ENCODE data around the gene REXO5.

DNA sequence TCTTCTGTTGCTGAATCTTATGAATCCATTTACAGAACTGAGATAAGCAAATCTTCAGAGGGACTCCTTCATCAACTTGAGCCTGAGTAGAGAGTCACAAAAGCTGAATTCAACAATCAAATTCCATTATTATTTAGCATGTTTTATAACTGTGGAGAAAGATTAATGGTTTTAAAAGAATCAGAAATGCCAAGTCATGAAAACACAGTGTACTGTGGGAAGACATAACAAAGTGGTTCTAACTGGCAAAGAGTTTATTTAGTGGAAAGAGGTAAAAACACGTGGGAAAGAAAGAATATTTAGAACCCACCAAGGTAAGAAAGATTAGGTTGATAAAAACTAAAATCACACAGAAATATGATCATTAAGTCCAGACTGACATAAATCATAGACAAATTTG lies 5.0 kb upstream of the REXO5 start:
- TF ChIP-seq, protein P1, sequence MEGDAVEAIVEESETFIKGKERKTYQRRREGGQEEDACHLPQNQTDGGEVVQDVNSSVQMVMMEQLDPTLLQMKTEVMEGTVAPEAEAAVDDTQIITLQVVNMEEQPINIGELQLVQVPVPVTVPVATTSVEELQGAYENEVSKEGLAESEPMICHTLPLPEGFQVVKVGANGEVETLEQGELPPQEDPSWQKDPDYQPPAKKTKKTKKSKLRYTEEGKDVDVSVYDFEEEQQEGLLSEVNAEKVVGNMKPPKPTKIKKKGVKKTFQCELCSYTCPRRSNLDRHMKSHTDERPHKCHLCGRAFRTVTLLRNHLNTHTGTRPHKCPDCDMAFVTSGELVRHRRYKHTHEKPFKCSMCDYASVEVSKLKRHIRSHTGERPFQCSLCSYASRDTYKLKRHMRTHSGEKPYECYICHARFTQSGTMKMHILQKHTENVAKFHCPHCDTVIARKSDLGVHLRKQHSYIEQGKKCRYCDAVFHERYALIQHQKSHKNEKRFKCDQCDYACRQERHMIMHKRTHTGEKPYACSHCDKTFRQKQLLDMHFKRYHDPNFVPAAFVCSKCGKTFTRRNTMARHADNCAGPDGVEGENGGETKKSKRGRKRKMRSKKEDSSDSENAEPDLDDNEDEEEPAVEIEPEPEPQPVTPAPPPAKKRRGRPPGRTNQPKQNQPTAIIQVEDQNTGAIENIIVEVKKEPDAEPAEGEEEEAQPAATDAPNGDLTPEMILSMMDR (IDR thresholded peaks at IDR 0.05), result no peak
- TF ChIP-seq EP300 (IDR thresholded peaks at IDR 0.05) (no peak), POLR2A (IDR thresholded peaks at IDR 0.05) (no peak)

Data from ovary (tissue), 3 donors.